Measurements from ENCODE around the gene RXFP1.

DNA sequence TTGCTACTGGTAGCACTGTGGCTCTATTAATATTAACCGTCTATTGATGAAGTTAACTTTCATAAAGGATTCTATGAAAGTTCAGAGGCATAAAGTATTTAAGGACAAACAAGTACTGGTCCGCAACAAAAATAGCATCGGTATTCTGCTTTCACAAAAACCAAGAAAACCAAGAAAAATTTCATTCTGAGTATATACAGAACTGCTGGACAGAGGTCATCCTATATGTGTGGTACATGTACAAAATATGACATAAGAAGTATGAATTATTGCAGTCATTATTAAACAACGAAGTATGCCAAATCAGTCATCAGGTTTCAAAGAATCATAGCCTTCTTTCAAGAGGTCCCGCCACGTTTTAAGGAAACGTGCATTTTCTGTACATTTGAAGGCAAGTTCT lies 147.6 kb downstream of the RXFP1 start:
- TF ChIP-seq CTCF (IDR thresholded peaks at IDR 0.05) (no peak), POLR2A (IDR thresholded peaks at IDR 0.05) (no peak)

All from adrenal gland (tissue), 5 donors.